Stimulated activated CD4-positive, alpha-beta T cell treated with anti-CD3 and anti-CD28 coated beads, Interleukin-2, amount 100 ng/mL, for 48 hours (primary cell): ENCODE measurements around the gene ANKFN1.

Experiments
- DNase-seq, 2 donors: peaks; one replicate each; pipeline ENCODE4 v3.0.0-alpha.2; 2020

ANKFN1 gene

GRCh38 chr17:56144223-56144622 is 9.1 kb upstream of the ANKFN1 start:
- no peak for DNase-seq

- DNase-seq, result no peak
Measured at GRCh38 chr17:56146534-56146933, 6.7 kb upstream of the ANKFN1 start.

GRCh38 chr17:56148333-56148732 is 4.9 kb upstream of the ANKFN1 start:
- no peak for DNase-seq

GRCh38 chr17:56149266-56150036 is 3.8 kb upstream of the ANKFN1 start:
- DNase-seq, result no peak

GRCh38 chr17:56150649-56151048 is 2.6 kb upstream of the ANKFN1 start:
- DNase-seq, result no peak

- DNase-seq, result no peak
Measured at GRCh38 chr17:56157845-56158244, 4.6 kb downstream of the ANKFN1 start.

- DNase-seq, result no peak
Measured at GRCh38 chr17:56158344-56158743, 5.1 kb downstream of the ANKFN1 start.

- DNase-seq, result no peak
Measured at GRCh38 chr17:56158915-56159825, 5.9 kb downstream of the ANKFN1 start.

- DNase-seq, result no peak
Measured at GRCh38 chr17:56159826-56160380, 6.6 kb downstream of the ANKFN1 start.

- no peak for DNase-seq
Measured at GRCh38 chr17:56160422-56160821, 7.1 kb downstream of the ANKFN1 start.

GRCh38 chr17:56165072-56165641 is 11.9 kb downstream of the ANKFN1 start:
- DNase-seq, result no peak

- DNase-seq, result no peak
Measured at GRCh38 chr17:56167491-56167890, 14.2 kb downstream of the ANKFN1 start.

- no peak for DNase-seq
Measured at GRCh38 chr17:56169621-56170020, 16.3 kb downstream of the ANKFN1 start.

- DNase-seq, result no peak
Measured at GRCh38 chr17:56171186-56171959, 18.1 kb downstream of the ANKFN1 start.

- no peak for DNase-seq
Measured at GRCh38 chr17:56172517-56172982, 19.3 kb downstream of the ANKFN1 start.

- DNase-seq, result no peak
Measured at GRCh38 chr17:56173026-56173425, 19.8 kb downstream of the ANKFN1 start.

GRCh38 chr17:56173958-56174835 is 20.9 kb downstream of the ANKFN1 start:
- DNase-seq, result no peak

- DNase-seq, result no peak
Measured at GRCh38 chr17:56175299-56175955, 22.2 kb downstream of the ANKFN1 start.

GRCh38 chr17:56176091-56176490 is 22.8 kb downstream of the ANKFN1 start:
- DNase-seq, result no peak

- DNase-seq, result no peak
Measured at GRCh38 chr17:56177361-56177760, 24.1 kb downstream of the ANKFN1 start.

GRCh38 chr17:56178203-56178602 is 24.9 kb downstream of the ANKFN1 start:
- DNase-seq, result no peak
